SKM-1 treated with dmso at 0.1 percent for 144 hours (cell line): Measurements from ENCODE around the gene UBL7.

Experiments used
- DNase-seq: peaks from one replicate; lab custom pipeline; 2025; ENCODE audit not compliant: unreplicated experiment; lab: John Stamatoyannopoulos, UW

UBL7 gene

DNA sequence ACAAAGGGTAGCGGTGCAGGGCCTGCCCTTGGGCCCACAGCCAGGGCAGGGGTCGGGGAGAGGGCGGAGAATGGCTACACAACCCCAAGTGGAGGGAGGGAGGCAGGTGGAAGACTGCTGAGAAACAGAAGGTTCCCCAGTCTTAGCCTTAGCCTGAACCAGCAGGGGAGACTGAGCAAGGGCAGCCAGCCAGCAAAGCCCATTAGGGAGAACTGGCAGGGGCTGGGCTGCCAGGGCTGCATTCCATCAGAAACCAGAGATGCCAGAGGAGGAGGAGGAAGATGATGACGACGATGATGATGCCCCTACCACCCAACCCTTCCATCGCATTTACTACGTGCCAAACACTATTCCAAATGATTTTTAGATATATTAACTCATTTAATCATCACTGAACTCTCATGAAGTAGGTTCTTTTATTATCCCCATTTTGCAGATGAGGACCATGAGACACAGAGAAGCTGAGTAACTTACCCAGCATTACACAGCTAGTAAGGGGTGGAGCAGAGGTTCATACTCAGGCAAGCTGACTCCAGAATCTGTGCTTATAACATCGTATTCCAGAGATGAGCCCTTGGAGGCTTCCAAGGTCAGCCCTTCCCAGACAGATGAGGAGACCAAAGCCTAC is 35.9 kb downstream of the UBL7 start:
- DNase-seq, result no peak

DNA sequence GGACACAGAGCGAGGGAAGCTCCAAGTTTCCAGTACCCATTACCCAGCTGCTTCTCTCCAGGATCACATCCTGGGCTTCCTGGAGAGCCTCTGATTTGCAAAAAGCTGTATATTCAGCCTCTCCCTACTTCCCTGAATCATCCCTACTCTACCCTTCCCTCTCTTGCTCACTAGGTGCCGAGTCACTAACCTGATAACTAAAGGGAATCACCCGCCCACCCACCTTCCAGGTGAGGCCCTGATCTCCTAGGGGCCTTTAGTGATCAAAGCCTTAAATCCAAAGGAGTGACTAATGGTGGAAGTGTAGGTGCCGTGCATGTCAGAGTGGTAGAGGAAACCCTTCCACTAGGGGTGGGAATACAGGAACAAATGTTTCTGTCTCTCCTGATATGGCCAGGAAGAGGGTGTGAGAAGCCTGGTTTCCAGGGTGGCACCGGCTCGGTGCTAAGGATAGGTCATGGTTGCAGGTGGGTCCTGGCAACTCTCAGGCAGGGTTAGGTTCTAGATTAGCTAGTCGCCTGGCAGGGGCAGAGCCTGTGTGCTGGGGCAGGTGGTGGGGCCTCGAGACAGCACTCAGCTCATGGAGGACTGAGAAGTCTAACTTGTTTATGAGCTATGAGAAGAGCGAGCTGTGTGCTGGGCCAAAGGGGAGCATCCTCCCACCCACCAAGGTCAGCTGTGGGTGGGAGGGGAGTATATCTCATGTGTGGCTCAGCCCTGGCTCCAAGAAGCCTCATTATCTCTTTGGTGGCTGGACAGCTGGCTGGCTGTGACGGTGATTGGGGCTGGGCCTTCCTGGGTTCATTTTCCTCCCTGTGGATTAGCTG is 37.3 kb downstream of the UBL7 start:
- DNase-seq, result no peak

- peak; percentile 44 for DNase-seq
Observed at GRCh38 chr15:74422652-74423430, 38.1 kb downstream of the UBL7 start.

DNA sequence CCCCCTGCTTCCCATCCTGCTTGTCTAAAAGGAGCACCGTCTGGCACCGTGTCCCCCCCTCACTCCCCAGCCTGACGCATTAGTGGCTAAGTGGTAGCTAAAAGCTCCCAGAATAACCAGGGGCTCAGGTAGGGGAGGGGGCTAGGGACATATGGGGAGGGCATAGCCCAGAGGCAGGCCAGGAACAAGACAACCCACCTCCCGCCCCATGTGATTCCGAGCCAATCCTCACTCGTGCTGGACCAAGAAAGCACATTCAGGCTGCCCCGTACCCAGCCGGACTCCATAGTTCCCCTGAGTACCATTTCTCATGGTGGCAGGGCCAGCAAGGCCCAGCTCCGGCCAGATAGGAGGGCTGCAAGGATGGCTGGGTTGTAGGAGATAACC is 38.7 kb downstream of the UBL7 start:
- DNase-seq, result no peak

DNA sequence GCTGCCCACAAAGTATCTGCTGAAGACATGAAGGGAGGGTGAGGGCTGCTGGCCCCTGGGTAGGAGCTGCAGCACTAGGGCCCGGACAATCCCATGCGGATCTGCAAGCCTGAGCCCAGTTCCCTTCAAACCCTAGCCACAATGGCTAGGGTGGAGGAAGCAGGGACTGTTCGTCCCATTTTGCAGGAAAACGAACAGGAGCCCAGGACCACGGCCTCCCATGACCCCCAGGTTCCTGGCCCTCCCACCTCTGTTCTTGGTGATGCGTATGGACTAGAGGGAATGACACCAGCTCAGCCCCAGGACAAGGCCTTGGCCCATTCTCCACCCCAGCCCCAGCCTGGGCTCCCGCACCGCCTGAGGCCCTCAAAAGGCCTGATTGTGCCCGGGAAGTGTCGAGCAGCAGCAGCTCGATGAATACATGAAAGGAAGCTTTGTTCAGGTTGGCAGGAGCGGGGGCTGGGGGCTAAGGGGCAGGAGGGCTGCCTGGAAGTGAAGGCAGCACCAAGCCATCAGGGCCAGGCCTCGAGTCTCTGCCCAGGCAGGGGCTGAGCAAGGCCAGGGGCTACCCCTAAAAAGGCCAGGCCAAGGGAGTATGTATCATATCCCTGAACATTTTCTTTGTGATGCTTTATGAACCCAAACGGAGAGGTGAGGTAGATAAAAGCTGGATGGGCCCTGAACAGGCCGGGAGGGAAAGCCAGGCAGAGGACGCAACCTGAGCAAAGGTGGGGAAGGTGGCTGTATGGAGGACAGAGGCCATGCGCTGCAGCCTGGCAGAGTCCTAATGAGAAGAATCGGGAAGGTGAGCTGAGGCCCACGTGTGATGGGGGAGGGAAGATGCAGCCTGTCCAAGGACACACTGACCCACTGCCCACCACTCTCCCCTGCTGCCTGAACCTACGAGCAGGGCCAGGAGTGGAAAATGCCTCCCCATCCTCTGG is 39.4 kb downstream of the UBL7 start:
- DNase-seq, result no peak

- no peak for DNase-seq
Observed at GRCh38 chr15:74420193-74420905, 40.6 kb downstream of the UBL7 start.

GRCh38 chr15:74419432-74419831 is 41.5 kb downstream of the UBL7 start:
- DNase-seq, result no peak

GRCh38 chr15:74418575-74419338 is 42.2 kb downstream of the UBL7 start:
- DNase-seq, result no peak

DNA sequence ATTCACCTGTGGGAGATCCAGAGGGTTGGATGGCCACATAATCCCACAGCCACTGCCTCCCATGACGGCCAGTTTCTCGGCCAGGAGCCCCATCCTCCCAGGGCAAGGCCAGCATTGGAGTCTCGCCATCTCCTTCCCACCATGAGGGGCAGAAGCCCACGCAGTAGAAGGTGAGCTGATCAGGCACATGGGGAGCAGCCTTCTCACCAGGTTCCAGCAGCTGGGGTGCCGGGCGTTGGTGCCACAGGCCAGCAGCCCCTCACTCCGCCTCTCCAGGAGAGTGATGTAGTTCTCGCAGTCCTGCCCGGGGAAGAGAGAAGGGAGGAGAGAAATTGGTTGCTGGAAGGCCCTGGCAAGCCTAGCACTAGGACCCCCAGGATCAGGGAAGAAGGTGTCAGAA is 43.3 kb downstream of the UBL7 start:
- DNase-seq, result no peak

GRCh38 chr15:74417225-74417624 is 43.7 kb downstream of the UBL7 start:
- DNase-seq, result no peak

- DNase-seq, result no peak
Observed at GRCh38 chr15:74415966-74416916, 44.7 kb downstream of the UBL7 start.

DNA sequence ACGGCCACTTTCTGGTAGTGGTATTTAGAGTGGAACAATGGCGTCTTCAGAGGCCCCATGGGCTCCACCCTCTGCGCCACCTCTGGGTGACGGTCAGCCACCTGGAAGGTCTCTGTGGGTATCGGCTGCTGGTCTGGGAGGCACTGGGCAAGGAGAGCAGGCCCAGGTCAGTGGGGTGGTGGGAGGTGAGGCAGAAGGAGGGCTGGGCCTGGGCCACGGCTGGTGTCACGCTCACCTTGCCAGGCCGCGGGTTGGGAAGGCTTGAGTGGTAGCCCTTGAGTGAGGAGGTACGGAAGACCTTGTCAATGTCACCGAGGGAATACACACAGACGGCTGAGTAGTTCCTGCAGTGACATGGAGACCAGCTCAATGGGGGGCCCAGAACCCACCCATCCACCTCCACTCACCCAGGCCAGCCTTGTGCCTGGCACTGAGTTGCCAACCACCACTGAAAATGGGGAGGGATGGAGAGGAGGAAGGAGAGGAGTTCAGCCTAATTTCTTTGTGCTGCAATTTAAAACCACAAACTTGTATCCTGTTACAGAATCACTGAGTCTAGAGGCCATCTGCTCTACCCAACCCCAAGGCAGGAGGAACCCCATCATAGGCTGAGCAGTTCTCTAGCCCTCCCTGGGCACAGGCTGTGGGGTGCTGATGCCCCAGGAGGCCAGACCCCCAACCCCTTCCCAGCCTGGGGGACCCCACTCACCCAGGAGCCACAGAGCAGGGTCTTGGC is 46.2 kb downstream of the UBL7 start:
- DNase-seq, result peak; percentile 66

DNA sequence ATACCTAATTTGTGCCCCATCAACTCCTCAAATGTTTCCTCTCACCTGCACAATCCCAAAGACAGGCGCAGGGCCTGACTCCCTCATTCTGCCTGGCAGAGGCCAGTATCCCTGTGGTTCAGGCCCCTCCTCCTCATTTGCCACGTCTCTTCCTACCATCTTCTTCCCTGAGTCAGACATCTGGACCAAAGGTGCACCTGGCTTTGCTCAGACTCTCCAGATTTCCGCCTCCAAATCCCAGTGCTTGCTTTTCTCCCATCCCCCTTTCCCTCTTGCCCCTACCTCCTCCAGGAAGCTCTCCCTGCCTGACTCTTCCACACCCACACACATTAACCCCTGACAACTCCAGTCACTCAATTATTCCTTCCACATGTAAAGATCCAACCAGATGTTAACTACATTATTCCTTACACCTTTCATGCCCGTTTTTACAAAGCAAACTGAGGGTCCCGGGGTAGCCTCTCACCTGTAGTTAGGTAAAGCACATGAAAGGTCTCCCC is 46.8 kb downstream of the UBL7 start:
- DNase-seq, result no peak

DNA sequence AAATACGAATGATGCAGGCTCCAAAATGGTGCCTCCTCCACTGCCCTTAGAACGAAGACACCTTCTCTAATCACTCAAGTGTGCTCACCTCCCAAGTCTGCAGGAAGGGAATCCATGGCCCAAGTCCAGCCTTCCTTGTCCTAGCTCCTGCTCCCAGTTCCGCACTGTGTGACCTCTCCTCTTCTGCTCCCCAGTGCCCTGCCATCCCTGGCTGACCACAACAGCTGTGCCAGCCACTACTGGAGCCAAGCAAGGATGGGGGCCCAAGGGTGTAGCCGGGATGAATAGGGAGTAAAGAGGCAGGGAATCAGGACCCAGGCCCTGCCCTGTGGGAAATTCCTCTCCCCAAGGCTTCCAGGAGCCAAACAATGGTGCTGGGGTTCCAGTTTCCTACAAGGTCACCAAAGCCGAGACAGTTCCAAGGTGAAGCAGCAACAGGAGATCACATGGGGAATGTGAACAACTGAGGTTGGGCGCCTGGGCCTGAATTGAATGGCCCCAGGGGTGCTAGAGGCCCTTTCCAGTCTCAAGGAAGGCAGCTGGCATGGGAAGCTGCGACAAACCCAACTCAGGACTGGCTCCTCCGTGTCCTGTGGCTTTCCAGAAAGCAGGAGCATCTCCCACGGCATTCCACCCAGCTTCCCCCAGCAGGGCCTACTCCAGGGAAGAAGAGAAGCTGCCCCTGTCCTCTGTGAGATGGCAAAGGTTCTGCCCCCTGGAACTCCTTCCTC is 47.4 kb downstream of the UBL7 start:
- DNase-seq, result no peak

DNA sequence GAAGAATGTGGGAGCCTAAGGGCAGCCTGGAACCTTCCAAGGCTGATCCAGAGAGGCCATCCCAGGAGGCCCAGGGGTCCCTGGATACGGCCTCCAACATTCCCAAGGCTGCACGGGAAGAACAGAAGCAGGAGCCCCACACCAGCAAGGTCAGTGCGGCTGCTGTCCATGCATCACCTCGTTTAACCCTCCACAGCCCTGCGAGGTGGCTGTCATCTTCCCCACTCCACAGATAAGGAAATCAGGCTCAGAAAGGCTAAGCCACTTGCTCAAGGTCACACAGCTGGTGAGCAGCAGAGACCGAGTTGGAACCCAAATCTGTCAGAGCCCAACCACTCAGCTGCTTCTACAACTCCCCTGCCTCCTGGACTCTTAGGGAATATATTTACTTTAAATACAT is 48.8 kb downstream of the UBL7 start:
- DNase-seq, result no peak

- no peak for DNase-seq
Observed at GRCh38 chr15:74411686-74412085, 49.3 kb downstream of the UBL7 start.

GRCh38 chr15:74410502-74410901 is 50.5 kb downstream of the UBL7 start:
- no peak for DNase-seq
